ENCODE measurements around the gene TNFRSF14.

The TNFRSF14 gene

GRCh38 chr1:2512862-2513421, 43.2 kb upstream of the TNFRSF14 start:
- TF ChIP-seq TCF4 (CRISPR knock-in tag; IDR thresholded peaks at IDR 0.05; ENCODE audit: borderline replicate concordance) (no peak), CSRNP3 (CRISPR knock-in tag; IDR thresholded peaks at IDR 0.05) (no peak), RARB (CRISPR knock-in tag; IDR thresholded peaks at IDR 0.05) (no peak), TSHZ2 (CRISPR knock-in tag; IDR thresholded peaks at IDR 0.05) (no peak), GLIS3 (CRISPR knock-in tag; IDR thresholded peaks at IDR 0.05) (no peak), CSDC2 (CRISPR knock-in tag; IDR thresholded peaks at IDR 0.05) (no peak), ISL1 (CRISPR knock-in tag; IDR thresholded peaks at IDR 0.05) (no peak), PPARA (CRISPR knock-in tag; IDR thresholded peaks at IDR 0.05; ENCODE audit: borderline replicate concordance) (no peak), BACH2 (CRISPR knock-in tag; IDR thresholded peaks at IDR 0.05; ENCODE audit: borderline replicate concordance) (no peak)
- ATAC-seq = no peak; the same call in 2 of the 3 replicates

- TF ChIP-seq ZNF70 (CRISPR knock-in tag; IDR thresholded peaks at IDR 0.05) = no peak
- no peak for TF ChIP-seq BACH2 (CRISPR knock-in tag; IDR thresholded peaks at IDR 0.05; ENCODE audit: borderline replicate concordance)
- no peak for TF ChIP-seq SNAI2 (CRISPR knock-in tag; IDR thresholded peaks at IDR 0.05)
- no peak for ATAC-seq
Observed at GRCh38 chr1:2513939-2514652, 42.1 kb upstream of the TNFRSF14 start.

GRCh38 chr1:2514863-2515762, 41.1 kb upstream of the TNFRSF14 start:
- ATAC-seq = no peak
- TF ChIP-seq CSDC2 (CRISPR knock-in tag; IDR thresholded peaks at IDR 0.05) (no peak), ESRRG (CRISPR knock-in tag; IDR thresholded peaks at IDR 0.05) (no peak), SNAI2 (CRISPR knock-in tag; IDR thresholded peaks at IDR 0.05) (no peak), PATZ1 (CRISPR knock-in tag; IDR thresholded peaks at IDR 0.05; ENCODE audit: borderline replicate concordance) (no peak), GLIS3 (CRISPR knock-in tag; IDR thresholded peaks at IDR 0.05) (no peak), RARB (CRISPR knock-in tag; IDR thresholded peaks at IDR 0.05) (no peak), CREB5 (CRISPR knock-in tag; IDR thresholded peaks at IDR 0.05; ENCODE audit: low read depth) (no peak), ZNF565 (CRISPR knock-in tag; conservative IDR thresholded peaks at IDR 0.05; ENCODE audit: low read depth) (no peak), TCF4 (CRISPR knock-in tag; IDR thresholded peaks at IDR 0.05; ENCODE audit: borderline replicate concordance) (no peak), TSHZ2 (CRISPR knock-in tag; IDR thresholded peaks at IDR 0.05) (no peak), BACH2 (CRISPR knock-in tag; IDR thresholded peaks at IDR 0.05; ENCODE audit: borderline replicate concordance) (no peak), OSR1 (CRISPR knock-in tag; IDR thresholded peaks at IDR 0.05) (no peak), POU6F1 (CRISPR knock-in tag; IDR thresholded peaks at IDR 0.05; ENCODE audit: borderline replicate concordance, low read depth) (no peak), ZFP30 (CRISPR knock-in tag; IDR thresholded peaks at IDR 0.05) (no peak)

Data from SK-N-SH treated with all-trans-retinoic acid at 6 μM for 48 hours (cell line).